Dedifferentiated amniotic fluid mesenchymal stem cell (primary cell): ENCODE measurements around the gene AK6.
"Not testable (repeated sequence)": the region's sequence is repeated elsewhere in the genome, so short reads cannot be mapped to it uniquely, and the experiment has no call there.

Source experiments
- DNase-seq: peaks from one replicate; pipeline ENCODE4 v3.0.0-alpha.2; 2016; ENCODE audit errors: extremely low spot score

AK6 gene

DNA sequence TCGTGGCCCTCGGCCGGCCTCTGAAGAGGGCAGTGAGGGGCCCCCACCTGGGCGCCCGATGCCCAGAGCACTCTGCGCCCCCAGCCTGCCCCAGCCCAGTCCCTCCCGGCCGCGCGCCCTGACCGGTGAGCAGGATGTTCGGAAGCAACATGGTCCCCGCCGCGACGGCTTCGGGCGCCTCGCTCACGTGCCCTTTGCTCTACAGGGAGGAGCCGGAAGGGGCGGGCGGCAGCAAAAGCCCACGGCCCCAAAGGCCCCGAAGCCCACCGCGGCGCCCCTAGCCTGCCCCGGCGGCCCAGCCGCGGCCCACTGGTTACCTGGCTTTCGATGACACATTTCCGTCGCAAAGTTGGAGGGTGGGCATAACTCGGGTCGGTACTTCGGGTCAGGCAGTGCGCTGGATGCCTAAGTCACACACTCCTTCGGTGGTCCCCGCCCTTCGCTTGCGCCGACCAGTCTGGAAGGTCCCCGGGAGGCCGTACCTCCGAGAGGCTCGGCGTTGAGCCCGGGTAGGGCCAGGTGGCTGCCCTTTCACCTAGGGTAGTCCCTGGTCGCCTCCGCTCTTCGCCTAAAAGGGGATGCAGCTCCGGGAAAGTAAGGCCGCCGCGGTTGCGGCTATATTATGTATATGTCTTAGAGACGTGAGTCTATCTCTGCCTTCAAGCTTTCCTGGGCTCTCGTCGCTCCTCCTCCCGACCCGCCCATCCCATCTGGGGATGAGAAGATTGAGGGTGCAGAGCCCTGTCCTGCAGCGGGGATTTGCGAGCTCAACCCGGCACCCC is at the start of gene AK6, which contains the start of the genes RAD17 and TAF9:
Gene AK6, minus strand, starts transcription at position 181 of the 782 bp plus-strand sequence. Its CDS starts 30 bp downstream, at position 151.
Gene RAD17, plus strand, starts transcription at position 479 of the 782 bp plus-strand sequence. CDS start 2,391 bp downstream, outside the sequence.
Gene TAF9, minus strand, starts transcription at position 181 of the 782 bp plus-strand sequence. CDS start 3,783 bp downstream, outside the sequence.
- peak; percentile 80 for DNase-seq

DNA sequence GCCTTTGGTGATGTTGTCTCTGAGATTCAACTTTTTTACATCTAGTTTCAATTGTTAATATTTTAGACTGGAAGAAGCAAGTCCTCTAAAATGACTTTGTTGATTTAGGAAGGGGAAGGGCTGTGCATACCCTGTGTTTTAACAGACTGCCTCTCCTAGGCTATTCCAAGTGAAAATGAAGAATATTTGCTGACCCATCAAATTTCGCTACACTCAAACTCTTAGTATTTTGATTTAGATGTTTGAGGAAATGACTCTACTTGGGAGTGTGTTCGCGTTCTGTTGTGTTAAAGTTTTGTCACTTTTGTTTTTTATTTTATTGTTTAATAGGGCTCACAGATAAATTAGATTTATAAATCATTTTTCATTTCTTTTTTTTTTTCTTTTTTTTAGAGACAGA is 49.2 kb upstream of the AK6 start:
- DNase-seq: no peak

DNA sequence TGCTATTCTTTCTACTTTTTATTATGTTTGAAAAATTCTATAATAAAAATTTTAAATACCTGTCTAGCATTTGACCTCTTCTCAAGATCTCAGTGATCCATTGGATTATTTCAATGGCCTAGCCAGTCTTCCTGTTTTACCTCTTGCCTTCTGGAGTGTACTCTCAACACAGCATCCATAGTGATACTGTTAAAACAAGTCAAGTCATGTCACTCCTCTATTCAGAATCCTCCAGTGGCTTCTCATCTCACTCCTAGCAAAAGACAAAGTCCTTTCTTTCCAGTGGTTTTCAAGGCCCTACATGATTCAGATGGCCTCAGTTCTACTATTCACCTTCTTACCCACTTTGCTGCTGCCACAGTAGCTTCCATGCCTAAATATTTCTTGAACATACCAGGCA is 47.4 kb upstream of the AK6 start:
- DNase-seq: no peak

DNA sequence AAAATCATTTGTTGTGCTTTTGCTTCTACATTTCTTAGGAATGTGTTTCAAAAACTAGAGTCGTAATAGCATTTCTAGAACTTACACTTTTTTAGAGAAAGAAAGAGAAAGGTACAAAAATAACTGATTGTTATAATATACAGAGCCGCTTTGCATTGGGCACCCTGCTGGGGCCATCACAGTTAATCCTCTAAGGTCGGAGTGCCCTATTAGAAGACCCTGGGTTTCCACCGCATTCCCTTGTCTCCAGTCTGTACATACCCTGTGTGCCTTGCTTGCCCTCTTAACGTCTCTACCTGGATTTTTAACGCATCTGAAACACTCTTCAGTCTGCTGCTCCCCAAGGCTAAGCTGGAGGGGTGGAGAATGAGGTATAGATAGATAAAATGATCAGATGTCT is 46.9 kb upstream of the AK6 start:
- DNase-seq: no peak

DNA sequence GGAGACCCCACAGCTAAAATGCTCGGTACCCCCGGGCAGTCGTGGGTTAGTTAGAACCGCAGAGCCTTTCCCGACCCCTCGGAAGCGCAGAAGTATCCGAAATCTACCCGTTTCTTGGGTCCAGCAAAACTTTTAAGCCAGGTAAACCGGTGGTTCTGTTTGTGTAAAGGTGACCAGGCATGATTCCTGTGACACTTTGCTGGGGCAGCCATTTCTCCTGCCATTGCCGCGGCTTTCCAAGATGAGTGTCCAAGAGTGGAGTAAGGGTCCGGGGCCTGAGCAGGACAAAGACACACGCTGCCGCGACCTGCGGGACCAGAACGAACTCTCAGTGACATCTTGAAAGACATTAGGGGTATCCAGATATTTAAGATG is 46.3 kb upstream of the AK6 start:
- DNase-seq: no peak

DNA sequence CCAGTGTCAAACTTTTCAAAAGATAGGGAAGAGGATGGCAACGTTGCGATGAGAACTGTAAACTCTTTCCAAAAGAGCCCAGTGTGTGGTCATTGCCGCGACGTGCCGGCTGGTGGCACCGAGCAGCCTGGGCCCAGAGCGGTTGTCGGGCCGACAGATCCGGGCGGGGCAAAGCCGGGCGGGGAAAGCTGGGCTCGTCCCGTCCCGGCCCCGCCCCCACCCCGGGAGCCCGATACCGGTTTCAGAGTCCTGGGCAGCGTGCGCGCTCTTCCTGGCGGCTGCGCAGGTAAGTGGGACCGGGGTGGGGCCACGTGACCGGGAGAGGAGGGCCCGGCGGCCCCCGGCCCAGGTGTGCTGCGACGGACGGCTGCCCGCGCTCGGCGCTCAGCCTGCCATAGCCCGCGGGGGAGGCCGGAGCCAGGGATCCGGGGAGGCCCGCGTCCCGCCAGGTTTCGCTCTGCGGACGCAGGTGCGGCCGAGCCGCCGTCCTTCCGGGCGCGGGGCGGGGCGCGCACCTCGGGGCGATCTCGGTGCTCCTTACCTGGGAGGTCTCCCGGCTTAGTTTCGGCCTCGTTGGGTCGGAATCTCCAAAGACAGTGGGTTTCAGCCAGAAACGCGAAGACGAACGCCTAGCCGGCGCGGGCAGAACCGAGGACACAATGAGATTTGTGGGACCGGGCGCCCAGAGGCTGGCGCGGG is 45.7 kb upstream of the AK6 start, which contains the start of gene MARVELD2:
Gene MARVELD2, plus strand, starts transcription at position 232 of the 699 bp plus-strand sequence. CDS start 4,270 bp downstream, outside the sequence.
- peak; percentile 60 for DNase-seq

DNA sequence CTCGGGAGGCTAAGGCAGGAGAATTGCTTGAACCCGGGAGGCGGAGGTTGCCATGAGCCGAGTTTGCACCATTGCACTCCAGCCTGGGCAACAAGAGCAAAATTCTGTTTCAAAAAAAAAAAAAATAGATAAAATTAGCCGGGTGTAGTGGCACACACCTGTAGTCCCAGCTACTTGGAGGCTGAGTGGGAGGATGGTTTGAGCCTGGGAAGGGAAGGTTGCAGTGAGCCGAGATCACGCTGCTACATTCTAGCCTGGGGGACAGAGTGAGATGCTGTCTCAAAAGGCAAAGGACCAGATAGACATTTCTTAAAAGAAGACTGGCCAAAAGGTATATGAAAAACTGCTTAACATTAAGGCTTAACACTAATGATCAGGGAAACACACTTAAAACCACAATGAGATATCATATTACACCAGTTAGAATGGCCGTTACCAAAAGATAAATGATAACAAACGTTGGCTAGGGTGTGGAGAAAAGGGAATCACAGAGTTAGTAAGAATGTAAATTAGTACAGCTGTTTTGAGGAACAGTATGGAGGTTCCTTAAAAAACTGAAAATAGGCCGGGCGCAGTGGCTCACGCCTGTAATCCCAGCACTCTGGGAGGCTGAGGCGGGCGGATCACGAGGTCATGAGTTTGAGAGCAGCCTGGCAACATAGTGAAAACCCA is 35.5 kb upstream of the AK6 start:
- DNase-seq: no peak

DNA sequence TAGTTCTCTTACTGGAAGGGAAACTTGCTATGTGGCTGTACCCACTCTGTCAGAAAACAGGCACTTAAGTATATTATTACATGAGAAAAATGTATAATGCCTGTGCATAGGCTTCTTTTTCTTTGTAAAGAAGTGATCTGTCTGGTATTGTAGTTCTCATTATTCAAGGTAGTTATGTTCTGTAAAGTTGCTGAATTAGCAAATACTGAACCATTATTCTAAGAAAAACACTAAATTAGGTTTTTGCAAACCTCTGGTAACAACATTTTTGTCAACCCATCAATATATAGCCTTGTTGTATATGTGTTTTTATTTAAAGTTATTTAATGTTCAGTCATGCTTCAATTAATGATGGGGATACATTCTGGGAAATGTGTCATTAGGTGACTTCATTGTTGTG is 9.1 kb upstream of the AK6 start:
- DNase-seq: no peak

DNA sequence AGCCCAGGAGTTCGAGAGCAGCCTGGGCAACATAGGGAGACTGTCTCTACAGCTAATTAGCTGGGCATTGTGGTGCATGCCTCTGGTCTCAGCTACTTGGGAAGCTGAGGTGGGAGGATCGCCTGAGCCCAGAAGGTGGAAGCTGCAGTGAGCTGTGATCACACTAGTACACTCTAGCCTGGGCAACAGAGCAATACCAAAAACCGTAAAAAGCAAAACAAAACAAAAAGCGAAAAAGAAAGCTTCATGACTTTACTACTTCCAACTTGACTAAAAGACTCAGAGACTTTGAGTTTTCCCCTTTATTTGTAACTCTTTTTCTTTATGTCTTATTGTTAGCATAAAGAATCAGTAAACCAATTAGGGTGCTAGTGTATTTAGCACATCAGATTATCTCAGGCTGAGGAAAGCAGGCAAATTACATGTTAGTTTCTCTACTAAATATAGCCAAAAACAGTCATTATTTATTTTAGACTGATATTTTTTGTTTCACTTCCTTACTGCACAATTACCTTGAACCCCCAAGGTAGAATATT is 5.7 kb upstream of the AK6 start:
- DNase-seq: no peak

DNA sequence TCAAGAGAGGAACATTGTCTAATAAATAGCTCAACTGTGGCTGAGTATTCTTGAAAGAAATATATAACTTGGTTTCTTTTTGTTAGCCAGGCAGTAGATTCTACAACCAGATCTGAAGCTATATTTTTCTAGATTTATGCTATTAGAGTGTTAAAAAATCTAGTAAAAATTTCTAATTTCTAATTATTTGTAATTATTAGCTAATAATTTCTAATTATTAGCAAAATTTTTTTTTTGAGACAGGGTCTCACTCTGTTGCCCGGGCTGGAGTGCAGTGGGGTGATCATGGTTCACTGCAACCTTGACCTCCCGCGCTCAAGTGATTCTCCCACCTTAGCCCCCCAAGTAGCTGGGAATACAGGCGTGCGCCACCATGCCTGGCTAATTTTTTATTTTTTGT is 3.1 kb upstream of the AK6 start:
- DNase-seq: no peak

DNA sequence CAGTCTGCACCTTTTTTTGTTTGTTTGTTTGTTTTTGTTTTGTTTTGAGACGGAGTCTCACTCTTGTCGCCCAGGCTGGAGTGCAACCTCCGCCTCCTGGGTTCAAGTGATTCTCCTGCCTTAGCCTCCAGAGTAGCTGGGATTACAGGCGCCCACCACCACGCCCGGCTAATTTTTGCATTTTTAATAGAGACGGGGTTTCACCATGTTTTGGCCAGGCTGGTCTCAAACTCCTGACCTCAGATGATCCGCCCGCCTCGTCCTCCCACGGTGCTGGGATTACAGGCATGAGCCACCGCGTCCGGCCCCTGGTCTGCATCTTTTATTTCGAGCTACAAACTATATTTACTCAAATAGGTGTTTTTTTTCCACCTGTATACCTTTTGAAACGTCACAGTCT is 1.0 kb upstream of the AK6 start:
- DNase-seq: not testable (repeated sequence)

DNA sequence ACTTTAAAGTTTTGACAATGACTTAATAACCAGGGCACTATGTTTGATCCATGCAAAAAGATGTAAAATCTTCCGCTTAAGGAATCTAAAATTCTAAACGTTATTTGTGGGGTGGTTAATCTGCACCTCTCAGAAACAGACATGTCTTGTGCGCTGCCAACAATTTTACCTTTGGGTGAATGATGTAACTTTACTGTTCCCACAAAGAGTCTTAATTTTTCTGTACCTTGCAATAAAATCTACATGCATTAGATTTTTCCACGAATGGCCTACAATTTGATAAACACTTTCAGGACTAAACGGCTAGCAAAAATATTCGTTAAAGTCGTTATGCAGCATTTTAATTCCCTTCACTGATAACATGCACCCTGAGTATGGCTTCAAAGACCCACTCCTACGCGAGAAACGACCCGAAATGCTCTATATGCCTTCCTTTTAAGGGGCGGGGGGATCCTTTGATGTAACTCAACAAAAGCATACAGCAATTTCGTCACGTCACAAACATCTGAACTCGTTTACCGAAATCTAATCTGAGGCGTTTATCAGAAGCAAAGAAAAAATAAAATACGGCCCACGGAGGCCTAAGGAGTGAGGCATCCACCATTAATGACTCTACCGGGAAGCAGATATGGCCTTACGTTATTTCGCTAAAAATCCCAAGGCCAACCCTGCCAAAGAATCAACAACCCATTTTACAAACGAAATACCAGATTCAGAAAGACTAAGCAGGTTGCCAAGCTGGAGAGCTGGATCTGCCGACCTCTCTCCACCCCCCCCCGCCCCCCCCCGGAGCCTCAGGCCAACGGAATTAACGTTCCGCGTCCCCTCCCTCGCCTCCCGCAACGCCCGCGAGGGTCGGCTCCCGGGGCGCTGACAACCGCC is 621 bp downstream of the AK6 start:
- peak; percentile 17 for DNase-seq

DNA sequence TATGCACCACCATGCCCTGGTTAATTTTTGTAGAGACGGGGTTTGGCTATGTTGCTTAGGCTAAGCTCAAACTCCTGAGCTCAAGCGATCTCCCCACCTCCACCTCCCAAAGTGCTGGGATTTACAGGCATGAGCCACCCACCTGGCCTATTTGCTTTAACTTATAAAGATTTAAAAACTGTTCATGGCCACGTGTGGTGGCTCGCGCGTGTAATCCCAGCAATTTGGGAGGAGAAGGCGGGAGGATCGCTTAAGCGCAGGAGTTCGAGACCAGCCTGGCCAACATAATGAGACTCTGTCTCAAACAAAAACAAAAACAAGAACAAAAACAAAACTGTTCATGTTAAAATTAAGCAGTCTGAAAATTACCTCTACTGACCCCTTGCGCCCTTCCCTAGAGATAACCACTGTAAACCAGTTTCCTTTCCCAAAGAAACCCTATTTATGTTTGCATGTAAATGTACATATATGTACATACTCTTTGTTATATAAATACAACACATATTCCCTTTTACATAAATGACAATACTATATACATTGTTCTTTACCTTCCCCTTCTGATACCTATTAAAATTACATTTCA is 1.5 kb downstream of the AK6 start:
- no peak for DNase-seq

DNA sequence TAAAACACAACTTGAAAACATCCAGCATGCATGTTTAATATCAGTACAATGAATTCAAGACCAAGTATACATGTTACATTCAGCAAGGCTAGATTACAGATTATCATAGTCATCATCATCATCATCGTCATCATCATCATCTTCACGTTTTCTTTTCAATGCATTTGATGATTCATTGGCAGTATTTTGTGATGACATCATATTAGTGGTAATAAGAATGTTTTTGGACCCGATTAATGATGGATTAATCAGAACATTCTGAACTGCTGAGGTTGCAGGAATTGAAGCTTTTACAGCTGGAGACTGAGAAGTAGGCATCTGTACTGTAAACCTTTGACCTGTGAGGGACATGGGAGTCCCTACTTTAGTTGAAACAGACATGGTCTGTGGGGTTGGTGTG is 4.5 kb downstream of the AK6 start:
- DNase-seq: no peak

DNA sequence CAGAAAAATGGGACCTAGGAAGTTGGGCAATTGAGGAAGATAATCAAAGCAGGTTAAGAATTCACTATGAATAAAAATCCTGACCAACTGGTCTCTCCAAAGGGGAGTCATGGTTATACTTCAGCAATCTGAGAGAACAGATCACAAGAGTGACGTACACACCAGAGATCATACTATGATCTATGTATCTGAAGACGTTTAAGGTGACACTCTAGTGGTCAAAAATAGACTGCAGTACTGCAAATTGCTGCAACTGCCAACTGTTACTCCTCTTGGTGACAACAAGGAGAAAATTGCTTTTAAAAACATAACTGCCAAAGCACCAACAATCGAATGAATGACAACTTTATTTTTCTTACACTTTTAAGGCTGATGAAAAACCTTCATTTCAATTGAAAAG is 4.9 kb downstream of the AK6 start:
- no peak for DNase-seq

DNA sequence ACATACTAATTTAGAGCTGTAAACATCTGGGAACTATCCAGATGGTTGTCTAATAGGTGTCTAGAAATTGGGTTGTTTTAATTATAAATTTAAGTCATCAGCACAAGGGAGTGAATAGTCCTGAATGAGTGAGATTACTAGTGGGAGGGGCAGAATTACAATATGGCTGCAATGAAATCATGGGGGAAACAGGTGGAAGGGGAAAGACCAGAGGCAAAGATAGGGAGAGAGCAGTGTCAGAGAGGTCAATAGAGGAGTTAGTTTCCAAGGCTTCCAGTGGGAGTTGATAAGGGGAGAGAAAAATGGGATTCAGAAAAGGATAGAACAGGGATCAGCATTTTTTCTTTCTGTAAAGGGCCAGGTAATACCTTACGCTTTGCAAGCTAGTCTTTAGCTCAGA is 8.9 kb downstream of the AK6 start:
- DNase-seq: no peak

DNA sequence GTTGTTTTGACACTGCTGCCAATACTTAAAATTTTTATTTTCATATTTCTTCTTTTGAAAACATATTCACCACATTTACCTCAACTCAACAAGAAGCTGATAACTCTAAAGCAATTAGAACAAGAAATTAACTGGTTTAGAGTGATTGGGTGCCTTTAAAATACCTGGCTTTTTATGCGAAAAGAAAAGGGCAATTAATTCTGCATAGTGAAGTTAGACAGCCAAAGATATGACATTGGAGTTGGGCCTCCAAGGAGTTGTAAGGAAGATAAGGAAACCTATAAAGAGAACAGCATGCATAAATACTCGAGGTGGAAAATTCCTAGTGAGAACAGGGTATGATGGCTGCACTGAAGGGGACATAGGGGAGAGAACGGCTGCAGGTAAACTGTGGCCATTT is 9.6 kb downstream of the AK6 start:
- no peak for DNase-seq

DNA sequence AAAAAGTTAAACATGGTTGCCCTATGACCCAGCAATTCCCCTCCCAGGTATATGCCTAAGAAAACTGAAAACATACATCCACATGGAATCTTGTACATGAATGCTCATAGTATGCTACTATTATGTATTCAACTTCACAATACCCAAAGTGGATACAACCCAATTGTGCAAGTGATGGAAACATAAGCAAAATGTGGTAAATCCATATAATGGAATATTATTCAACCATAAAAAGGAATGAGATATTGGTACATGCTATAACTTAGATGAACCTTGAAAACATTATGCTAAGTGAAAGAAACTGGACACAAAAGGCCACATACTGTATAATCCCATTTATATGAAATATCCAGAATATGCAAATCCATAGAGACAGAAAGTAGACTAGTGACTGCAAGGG is 18.7 kb downstream of the AK6 start:
- DNase-seq: no peak

DNA sequence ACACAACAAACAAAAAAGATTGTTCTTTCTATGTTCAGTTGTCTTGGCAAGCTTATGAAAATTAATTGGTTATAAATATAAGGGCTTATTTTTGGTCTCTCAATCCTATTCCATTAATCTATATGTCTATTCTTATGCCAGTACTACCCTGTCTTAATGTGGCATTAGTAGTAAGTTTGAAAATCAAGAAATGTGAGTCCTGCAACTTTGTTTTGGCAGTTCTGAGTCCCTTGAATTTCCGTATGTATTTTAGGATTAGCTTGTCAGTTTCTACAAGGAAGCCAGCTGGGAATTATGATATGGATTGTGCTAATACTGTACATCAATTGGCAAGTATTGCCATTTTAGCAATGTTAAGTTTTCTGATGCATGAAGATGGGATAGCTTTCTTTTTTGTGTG is 26.2 kb downstream of the AK6 start:
- no peak for DNase-seq

DNA sequence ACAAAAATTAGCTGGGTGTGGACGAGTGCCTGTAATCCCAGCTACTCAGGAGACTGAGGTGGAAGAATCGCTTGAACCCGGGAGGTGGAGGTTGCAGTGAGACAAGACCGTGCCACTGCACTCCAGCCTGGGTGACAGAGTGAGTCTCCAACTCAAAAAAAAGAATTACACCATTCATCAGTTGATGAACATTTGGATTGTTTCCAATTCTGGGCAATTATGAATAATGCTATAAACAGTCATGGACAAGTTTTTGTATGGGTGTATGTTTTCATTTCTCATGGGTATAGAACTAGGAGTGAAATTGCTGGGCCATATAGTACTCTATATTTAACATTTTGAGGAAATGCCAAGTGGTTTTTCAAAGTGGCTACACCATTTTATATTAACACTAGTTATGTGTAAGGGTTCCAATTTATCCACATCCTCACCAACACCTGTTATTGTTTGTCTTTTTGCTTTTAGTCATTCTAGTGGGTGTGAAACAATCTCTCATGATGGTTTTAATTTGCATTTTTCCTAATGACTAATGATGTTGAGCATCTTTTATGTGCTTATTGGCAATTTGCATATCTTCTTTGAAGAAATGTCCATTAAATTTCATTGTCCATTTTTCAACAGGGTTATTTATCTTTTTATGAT is 27.7 kb downstream of the AK6 start:
- DNase-seq: no peak
